HG03469 (cell line): ENCODE measurements around the gene ETNK1.
"Not testable (repeated sequence)": the region's sequence is repeated elsewhere in the genome, so short reads cannot be mapped to it uniquely, and the experiment has no call there.

Source experiments
- ATAC-seq: cut with Tn5 transposase; IDR thresholded peaks from one replicate; pipeline ENCODE4 v1.9.1; 2021; ENCODE audit warnings: mild to moderate bottlenecking, moderate library complexity, moderate number of reproducible peaks; ENCODE audit not compliant: unreplicated experiment

The ETNK1 gene

GRCh38 chr12:22684140-22685118 lies 59.5 kb downstream of the ETNK1 start:
- ATAC-seq: peak; percentile 31

- no peak for ATAC-seq
These were observed 61.2 kb downstream of the ETNK1 start for GRCh38 chr12:22686193-22686592.

GRCh38 chr12:22687361-22688076 lies 62.5 kb downstream of the ETNK1 start:
- peak; percentile 69 for ATAC-seq

- no peak for ATAC-seq
These were observed 64.9 kb downstream of the ETNK1 start for GRCh38 chr12:22689876-22690275.

GRCh38 chr12:22691319-22691718 lies 66.3 kb downstream of the ETNK1 start:
- no peak for ATAC-seq

- not testable (repeated sequence) for ATAC-seq
These were observed 67.5 kb downstream of the ETNK1 start for GRCh38 chr12:22692467-22692866.

GRCh38 chr12:22692964-22693555 lies 68.1 kb downstream of the ETNK1 start:
- no peak for ATAC-seq

GRCh38 chr12:22698576-22698975 lies 73.6 kb downstream of the ETNK1 start:
- no peak for ATAC-seq

- not testable (repeated sequence) for ATAC-seq
These were observed 74.7 kb downstream of the ETNK1 start for GRCh38 chr12:22699705-22700104.

GRCh38 chr12:22700106-22700505 lies 75.1 kb downstream of the ETNK1 start:
- no peak for ATAC-seq

- ATAC-seq: not testable (repeated sequence)
These were observed 76.3 kb downstream of the ETNK1 start for GRCh38 chr12:22701216-22701809.

- no peak for ATAC-seq
These were observed 77.7 kb downstream of the ETNK1 start for GRCh38 chr12:22702690-22703089.

- ATAC-seq: peak; percentile 66
These were observed 84.3 kb downstream of the ETNK1 start for GRCh38 chr12:22709292-22709691.

GRCh38 chr12:22712083-22712482 lies 87.1 kb downstream of the ETNK1 start:
- ATAC-seq: no peak

- no peak for ATAC-seq
These were observed 90.3 kb downstream of the ETNK1 start for GRCh38 chr12:22715254-22715653.

- ATAC-seq: no peak
These were observed 94.8 kb downstream of the ETNK1 start for GRCh38 chr12:22719745-22720144.

- no peak for ATAC-seq
These were observed 97.1 kb downstream of the ETNK1 start for GRCh38 chr12:22722081-22722480.

- ATAC-seq: no peak
These were observed 97.8 kb downstream of the ETNK1 start for GRCh38 chr12:22722779-22723178.

GRCh38 chr12:22728987-22729386 lies 104.0 kb downstream of the ETNK1 start:
- ATAC-seq: no peak

GRCh38 chr12:22729431-22729956 lies 104.5 kb downstream of the ETNK1 start:
- ATAC-seq: no peak

GRCh38 chr12:22729957-22730443 lies 105.0 kb downstream of the ETNK1 start:
- no peak for ATAC-seq
